Keratinocyte (primary cell): ENCODE results near the gene PNPLA7. TPM values are rescaled to one million over a fixed set of nuclear protein-coding genes. Genes with fewer than 3 reads are reported as not detected.

Experiments
- DNase-seq: peaks from one replicate; pipeline ENCODE4 v3.0.0-alpha.2; 2011; ENCODE audit warnings: low read depth, missing footprints, low spot score
- FAIRE-seq: peaks from 2 replicates; lab custom pipeline; 2011; peaks lifted over from hg19 to GRCh38; lab: Jason Lieb, UNC
- H2AFZ ChIP-seq: 2 replicates; pipeline ENCODE4 v1.6.0; 2012; ENCODE audit warnings: low read length, control low read depth, inconsistent platforms; ENCODE audit not compliant: control insufficient read depth
- H3K27ac ChIP-seq: 2 replicates; pipeline ENCODE4 v1.5.1; 2011; ENCODE audit warnings: low read length; ENCODE audit not compliant: control insufficient read depth, insufficient read depth
- H3K27me3 ChIP-seq: 3 replicates; pipeline ENCODE4 v1.6.0; 2011; ENCODE audit warnings: low read length; ENCODE audit not compliant: control insufficient read depth, insufficient read depth; ENCODE audit errors: extremely low read depth
- H3K36me3 ChIP-seq, 2 experiments: 2 replicates in 1 of 2; 3 replicates in 1 of 2; pipeline ENCODE4 v1.5.1; 2011; ENCODE audit warnings: low read length in 2 of 2, mild to moderate bottlenecking in 1 of 2; ENCODE audit not compliant: control insufficient read depth in 2 of 2, insufficient read depth in 2 of 2; ENCODE audit errors: extremely low read depth in 1 of 2
- H3K4me1 ChIP-seq: 3 replicates; pipeline ENCODE4 v1.5.1; 2011; ENCODE audit warnings: low read length; ENCODE audit not compliant: control insufficient read depth, insufficient read depth; ENCODE audit errors: extremely low read depth
- H3K4me2 ChIP-seq: 3 replicates; pipeline ENCODE4 v1.6.0; 2011; ENCODE audit warnings: low read depth, low read length; ENCODE audit not compliant: control insufficient read depth, insufficient read depth; ENCODE audit errors: extremely low read depth
- H3K4me3 ChIP-seq, 3 experiments: fragments of 200-600 bp in 1 of 3; sonication (generic) in 1 of 3; 2 replicates in 2 of 3; 3 replicates in 1 of 3; pipeline ENCODE4 v1.5.1; 2011 to 2016; ENCODE audit warnings: low read length in 3 of 3, mild to moderate bottlenecking in 3 of 3, control low read depth in 2 of 3, inconsistent platforms in 1 of 3, low read depth in 1 of 3, mixed read lengths in 1 of 3, mixed run types in 1 of 3, moderate library complexity in 1 of 3; ENCODE audit not compliant: control insufficient read depth in 2 of 3, insufficient read depth in 2 of 3; ENCODE audit errors: extremely low read depth in 1 of 3
- H3K79me2 ChIP-seq: 2 replicates; pipeline ENCODE4 v1.6.0; 2012; ENCODE audit warnings: low read length; ENCODE audit not compliant: control insufficient read depth, insufficient read depth
- H3K9ac ChIP-seq: 3 replicates; pipeline ENCODE4 v1.6.0; 2011; ENCODE audit warnings: low read length; ENCODE audit not compliant: control insufficient read depth, insufficient read depth; ENCODE audit errors: extremely low read depth
- H3K9me1 ChIP-seq: 3 replicates; pipeline ENCODE4 v1.6.0; 2011; ENCODE audit warnings: low read length; ENCODE audit not compliant: control insufficient read depth, insufficient read depth; ENCODE audit errors: extremely low read depth
- H3K9me3 ChIP-seq: 2 replicates; pipeline ENCODE4 v1.5.1; 2012; ENCODE audit warnings: low read depth, low read length; ENCODE audit not compliant: control insufficient read depth
- H4K20me1 ChIP-seq: 3 replicates; pipeline ENCODE4 v1.6.0; 2011; ENCODE audit warnings: low read length; ENCODE audit not compliant: control insufficient read depth, insufficient read depth; ENCODE audit errors: extremely low read depth
- EZH2 ChIP-seq: IDR thresholded peaks from one replicate; pipeline ENCODE4 v1.6.1; 2012; ENCODE audit warnings: inconsistent platforms, mild to moderate bottlenecking, low read length, moderate library complexity
- dilution Hi-C: fragments of 300-500 bp; cut with MboI; formaldehyde crosslinking; loops from one replicate; pipeline ENCODE4 v1.7.0; 2020; ENCODE audit warnings: low sequenced_read_pairs; ENCODE audit not compliant: extremely low pct_ligation_motif_present
- polyA plus RNA-seq, 5 experiments: library from polyadenylated mRNA; depleted of rRNA in 3 of 5; stranded (reverse) in 3 of 5; stranded (forward) in 1 of 5; unstranded in 1 of 5; fragments of >200 nt; gene quantifications; 1 replicate in 1 of 5; 2 replicates in 3 of 5; 3 replicates in 1 of 5; pipeline versions ENCODE4 v1.2.1 to v1.2.3, GENCODE V29; 2011 to 2012; ENCODE audit warnings: missing spikeins in 2 of 5, low read depth in 1 of 5, low replicate concordance in 1 of 5
- TF ChIP-seq, protein P1 (sequence below), 3 experiments: IDR thresholded peaks in 1 of 3; conservative IDR thresholded peaks in 1 of 3; optimal IDR thresholded peaks in 1 of 3; 2 replicates in 2 of 3; 3 replicates in 1 of 3; pipeline versions ENCODE3 to v1.5.1; 2011; ENCODE audit warnings: low read length in 3 of 3, mild to moderate bottlenecking in 3 of 3, moderate library complexity in 2 of 3, control low read depth in 1 of 3, inconsistent platforms in 1 of 3; ENCODE audit not compliant: insufficient read depth in 2 of 3; ENCODE audit errors: extremely low read depth in 1 of 3

Gene PNPLA7
- polyA plus RNA-seq, 1 donor (not counting 4 experiments of a cell fraction or from before 2014, with no cell fraction given): 0.34 TPM

DNA sequence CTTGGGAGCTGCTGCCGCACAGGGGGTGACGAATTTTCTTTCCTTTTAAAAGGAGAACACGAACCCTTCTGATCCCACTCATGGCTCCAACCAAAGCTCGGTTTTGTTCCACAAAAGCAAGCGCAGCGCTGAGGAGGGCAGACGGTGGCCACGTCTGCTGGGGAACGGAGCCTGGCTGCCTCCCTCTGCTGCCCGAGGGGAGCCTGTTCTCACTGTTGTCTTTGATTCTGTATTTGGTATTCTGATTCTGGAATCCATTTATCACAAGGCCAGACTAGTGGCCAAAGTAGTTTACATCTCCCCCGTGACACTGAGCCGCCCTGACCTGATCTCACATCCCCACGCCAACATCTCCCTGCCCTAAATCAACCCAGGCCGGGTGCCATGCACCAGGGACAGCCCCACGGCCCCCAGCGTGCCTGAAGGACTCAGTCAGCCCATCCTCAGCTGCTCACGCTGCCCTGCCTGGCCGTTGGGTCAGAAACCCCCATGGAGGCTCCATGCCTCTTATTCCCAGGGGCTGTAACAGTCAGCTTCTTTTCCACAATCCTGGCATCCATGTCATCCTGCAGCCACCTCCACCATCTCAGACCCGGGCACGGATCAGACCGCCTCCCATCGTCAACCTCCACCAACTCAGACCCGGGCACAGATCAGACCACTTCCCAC lies 84.3 kb downstream of the PNPLA7 start:
- TF ChIP-seq EZH2: no peak
- TF ChIP-seq, protein P1, sequence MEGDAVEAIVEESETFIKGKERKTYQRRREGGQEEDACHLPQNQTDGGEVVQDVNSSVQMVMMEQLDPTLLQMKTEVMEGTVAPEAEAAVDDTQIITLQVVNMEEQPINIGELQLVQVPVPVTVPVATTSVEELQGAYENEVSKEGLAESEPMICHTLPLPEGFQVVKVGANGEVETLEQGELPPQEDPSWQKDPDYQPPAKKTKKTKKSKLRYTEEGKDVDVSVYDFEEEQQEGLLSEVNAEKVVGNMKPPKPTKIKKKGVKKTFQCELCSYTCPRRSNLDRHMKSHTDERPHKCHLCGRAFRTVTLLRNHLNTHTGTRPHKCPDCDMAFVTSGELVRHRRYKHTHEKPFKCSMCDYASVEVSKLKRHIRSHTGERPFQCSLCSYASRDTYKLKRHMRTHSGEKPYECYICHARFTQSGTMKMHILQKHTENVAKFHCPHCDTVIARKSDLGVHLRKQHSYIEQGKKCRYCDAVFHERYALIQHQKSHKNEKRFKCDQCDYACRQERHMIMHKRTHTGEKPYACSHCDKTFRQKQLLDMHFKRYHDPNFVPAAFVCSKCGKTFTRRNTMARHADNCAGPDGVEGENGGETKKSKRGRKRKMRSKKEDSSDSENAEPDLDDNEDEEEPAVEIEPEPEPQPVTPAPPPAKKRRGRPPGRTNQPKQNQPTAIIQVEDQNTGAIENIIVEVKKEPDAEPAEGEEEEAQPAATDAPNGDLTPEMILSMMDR (optimal IDR thresholded peaks at IDR 0.05 in 1 of 3, IDR thresholded peaks at IDR 0.05 in 1 of 3, conservative IDR thresholded peaks at IDR 0.05 in 1 of 3; ENCODE audit: extremely low read depth in 1 of 3, insufficient read depth in 2 of 3, low read length in 3 of 3): no peak
- dilution Hi-C loops: no loop called here
- no peak overlapping the region for H3K9ac ChIP-seq
- no peaks in the 10 kb centered on the region for H3K9me3 ChIP-seq
- FAIRE-seq: no peak
- no peaks in the 10 kb centered on the region for H3K4me1 ChIP-seq
- H3K4me2 ChIP-seq: no peak overlapping the region
- H3K9me1 ChIP-seq: no peaks in the 10 kb centered on the region
- H2AFZ ChIP-seq: no peak overlapping the region
- no peaks in the 10 kb centered on the region for H3K36me3 ChIP-seq
- no peak overlapping the region for H3K27ac ChIP-seq
- H4K20me1 ChIP-seq: no peaks in the 10 kb centered on the region
- H3K27me3 ChIP-seq: peaks cover 15% of the 10 kb centered on the region
- no peaks in the 10 kb centered on the region for H3K79me2 ChIP-seq
- DNase-seq: no peak
- no peak overlapping the region for H3K4me3 ChIP-seq

DNA sequence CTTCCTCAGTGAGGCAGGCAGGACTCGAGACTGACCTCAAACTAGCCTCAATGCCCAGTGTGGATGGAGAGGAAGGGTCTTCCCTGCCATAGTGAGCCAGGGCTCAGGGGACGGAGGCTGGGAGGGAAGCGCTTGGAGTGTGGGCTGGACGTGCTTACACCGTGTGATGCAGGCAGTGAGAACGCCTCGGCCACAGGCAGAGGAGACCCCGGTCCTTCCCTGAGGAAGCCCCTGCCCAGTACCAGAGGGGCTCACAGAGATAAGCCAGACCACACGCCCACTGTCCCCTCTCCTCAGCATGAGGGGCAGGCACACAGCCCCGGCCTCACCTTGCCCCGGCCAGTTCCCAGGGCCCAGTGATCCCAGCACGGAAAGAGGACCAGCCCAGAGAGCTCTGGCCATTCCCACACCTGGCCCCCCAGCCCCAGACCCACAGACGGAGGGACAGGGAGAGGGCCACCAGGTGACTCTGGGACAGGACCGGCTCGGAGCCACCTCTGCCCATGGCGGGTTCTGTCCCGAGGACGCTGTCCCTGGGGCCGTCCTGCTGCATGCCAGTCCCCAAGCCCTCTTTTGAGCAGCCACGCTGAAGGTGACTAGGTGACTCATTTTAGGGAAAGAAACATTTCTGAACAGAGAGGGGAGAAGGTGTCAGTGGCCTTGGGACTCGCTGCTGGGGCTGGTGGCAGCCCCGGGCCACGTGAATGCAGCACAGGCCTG lies 85.0 kb downstream of the PNPLA7 start:
- H3K9ac ChIP-seq: no peak overlapping the region
- H4K20me1 ChIP-seq: no peaks in the 10 kb centered on the region

More for the DNA sequence above, 85.0 kb downstream of the PNPLA7 start:
- Histone ChIP-seq H3K4me1 (no peaks in the 10 kb centered on the region), H2AFZ (no peak overlapping the region), H3K27ac (no peak overlapping the region), H3K4me3 (no peak overlapping the region), H3K36me3 (no peaks in the 10 kb centered on the region), H3K79me2 (no peaks in the 10 kb centered on the region), H3K27me3 (peaks cover 15% of the 10 kb centered on the region), H3K9me1 (no peaks in the 10 kb centered on the region), H3K4me2 (no peak overlapping the region), H3K9me3 (no peaks in the 10 kb centered on the region)
- no peak for TF ChIP-seq EZH2
- TF ChIP-seq, protein P1 (optimal IDR thresholded peaks at IDR 0.05 in 1 of 3, IDR thresholded peaks at IDR 0.05 in 1 of 3, conservative IDR thresholded peaks at IDR 0.05 in 1 of 3; ENCODE audit: extremely low read depth in 1 of 3, insufficient read depth in 2 of 3, low read length in 3 of 3): no peak
- DNase-seq (no peak), FAIRE-seq (no peak)
- dilution Hi-C loops: no loop called here
